Upper lobe of left lung (tissue), 6 donors: Measurements from ENCODE around the gene METTL3. TPM values are rescaled to one million over a fixed set of nuclear protein-coding genes. Genes with fewer than 3 reads are reported as not detected.

Source experiments
- ATAC-seq, 2 donors: fragments of 200-7000 bp; cut with Tn5 transposase; one replicate each; pipeline ENCODE4 v1.9.1; 2022; ENCODE audit warnings: mild to moderate bottlenecking in 2 of 2, moderate library complexity in 2 of 2; ENCODE audit not compliant: low FRiP score in 2 of 2
- DNase-seq, 2 donors: peaks; one replicate each; pipeline ENCODE4 v3.0.0-alpha.2; 2019 to 2020
- H3K27ac ChIP-seq, 4 donors: fragments of 200-600 bp; sonication (generic); one replicate each; pipeline ENCODE4 v1.5.1; 2016 to 2019
- H3K27me3 ChIP-seq, 4 donors: fragments of 200-600 bp; sonication (generic); one replicate each; pipeline ENCODE4 v1.5.1; 2017 to 2019
- H3K36me3 ChIP-seq, 4 donors: fragments of 200-600 bp; sonication (generic); one replicate each; pipeline ENCODE4 v1.5.1; 2016 to 2019
- H3K4me1 ChIP-seq, 4 donors: fragments of 200-600 bp; sonication (generic); one replicate each; pipeline ENCODE4 v1.5.1; 2018 to 2019
- H3K4me3 ChIP-seq, 4 donors: fragments of 200-600 bp; sonication (generic); one replicate each; pipeline ENCODE4 v1.5.1; 2017 to 2019; ENCODE audit warnings: mild to moderate bottlenecking in 2 of 4, moderate library complexity in 1 of 4
- H3K9me3 ChIP-seq, 4 donors: fragments of 200-600 bp; sonication (generic); one replicate each; pipeline ENCODE4 v1.5.1; 2018 to 2019
- EP300 ChIP-seq, 4 donors: sonication (generic); formaldehyde crosslinking; IDR thresholded peaks; one replicate each; pipeline ENCODE4 v1.5.1; 2017; ENCODE audit warnings: antibody characterized with exemption in 4 of 4, control low read depth in 2 of 4
- POLR2A ChIP-seq, 4 donors: fragments of 450-650 bp; IDR thresholded peaks; one replicate each; pipeline ENCODE4 v1.5.1; 2016 to 2017; ENCODE audit warnings: antibody characterized with exemption in 4 of 4, mild to moderate bottlenecking in 2 of 4
- POLR2AphosphoS5 ChIP-seq, 2 donors: sonication (generic); formaldehyde crosslinking; IDR thresholded peaks; one replicate each; pipeline ENCODE4 v1.5.1; 2017; ENCODE audit warnings: antibody characterized with exemption in 2 of 2
- WGBS, 2 donors: methylation state at CpG; one replicate each; pipeline ENCODE4 v1.1.5; 2017 to 2018; 5-methylcytosine and 5-hydroxymethylcytosine counted together
- total RNA-seq, 6 donors: library from RNA; depleted of rRNA in 4 of 6; stranded (reverse); fragments of >200 nt in 4 of 6; gene quantifications; one replicate each; pipeline versions ENCODE4 v1.1.0 to v1.2.1, GENCODE V29; 2016 to 2021
- TF ChIP-seq, protein P1 (sequence below), 6 experiments: fragments of 450-650 bp in 4 of 6; fragments of 200-600 bp in 2 of 6; sonication (generic) in 2 of 6; IDR thresholded peaks; one replicate each; pipeline ENCODE4 v1.5.1; 2016 to 2019; ENCODE audit warnings: antibody characterized with exemption in 6 of 6
- donor health status: DM: no; HTN: no; CAD: no; lungs with moderate emphysema.
- donor health status: DM: no; HTN: yes; CAD: no; lungs with severe emphysema.

METTL3 gene
- total RNA-seq, 6 donors from 2014 or later, result 41.7 to 126 (median 47.7) TPM

DNA sequence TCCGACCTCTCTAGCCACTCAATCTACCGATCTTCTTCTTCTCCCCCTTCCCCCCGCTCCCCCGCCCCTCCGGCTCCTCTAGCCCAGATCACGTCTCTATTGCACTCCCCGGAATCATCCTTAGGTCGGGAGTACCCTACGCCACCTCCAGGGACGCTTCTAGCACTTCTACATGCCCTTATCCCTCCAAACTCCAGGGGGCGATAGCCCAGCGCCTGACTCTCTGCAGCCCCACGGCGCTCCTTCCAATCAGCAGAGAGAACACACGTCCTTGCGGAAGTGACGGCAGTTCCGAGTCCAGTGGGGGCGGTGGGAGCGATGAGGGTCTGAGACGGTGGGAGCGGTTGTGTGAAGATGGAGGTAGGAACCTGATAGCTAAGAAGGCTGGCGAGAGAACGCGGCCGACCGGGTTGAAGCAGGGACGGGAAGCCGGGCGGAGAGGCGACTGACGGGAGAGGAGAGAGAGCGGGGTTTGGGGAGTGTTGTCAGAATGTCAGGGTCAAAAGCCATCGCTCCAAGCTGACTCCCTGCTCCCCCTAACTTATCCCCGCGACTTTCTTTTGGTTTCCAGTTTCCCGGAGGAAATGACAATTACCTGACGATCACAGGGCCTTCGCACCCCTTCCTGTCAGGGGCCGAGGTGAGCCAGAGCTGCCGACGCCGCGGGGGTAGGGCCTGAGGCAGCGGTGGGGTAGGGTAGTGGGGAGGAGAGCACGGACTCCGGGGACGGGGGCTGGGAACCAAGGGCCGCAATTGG is 34.0 kb downstream of the METTL3 start, which contains the start of the genes RAB2B and TOX4:
Gene RAB2B, minus strand, starts transcription at position 35 of the 757 bp plus-strand sequence. CDS start 87 bp downstream, outside the sequence.
Gene TOX4, plus strand, starts transcription at position 271 of the 757 bp plus-strand sequence. Its CDS starts 84 bp downstream, at position 355.
- Histone ChIP-seq H3K9me3 (no peaks in the 10 kb centered on the region), H3K36me3 (peaks cover 7 to 44% (median 10%) of the 10 kb centered on the region in 4 donors), H3K27me3 (no peaks in the 10 kb centered on the region), H3K27ac (peak within 1 kb of the TSS; percentile 85 to 93 (median 90)), H3K4me3 (peak within 1 kb of the TSS; percentile 74 to 93 (median 86)), H3K4me1 (peaks cover 18 to 23% (median 21%) of the 10 kb centered on the region in 4 donors)
- WGBS, 2 donors, result 1% methylated on average over 47 to 49 of the region's 49 CpGs
- TF ChIP-seq, protein P1, sequence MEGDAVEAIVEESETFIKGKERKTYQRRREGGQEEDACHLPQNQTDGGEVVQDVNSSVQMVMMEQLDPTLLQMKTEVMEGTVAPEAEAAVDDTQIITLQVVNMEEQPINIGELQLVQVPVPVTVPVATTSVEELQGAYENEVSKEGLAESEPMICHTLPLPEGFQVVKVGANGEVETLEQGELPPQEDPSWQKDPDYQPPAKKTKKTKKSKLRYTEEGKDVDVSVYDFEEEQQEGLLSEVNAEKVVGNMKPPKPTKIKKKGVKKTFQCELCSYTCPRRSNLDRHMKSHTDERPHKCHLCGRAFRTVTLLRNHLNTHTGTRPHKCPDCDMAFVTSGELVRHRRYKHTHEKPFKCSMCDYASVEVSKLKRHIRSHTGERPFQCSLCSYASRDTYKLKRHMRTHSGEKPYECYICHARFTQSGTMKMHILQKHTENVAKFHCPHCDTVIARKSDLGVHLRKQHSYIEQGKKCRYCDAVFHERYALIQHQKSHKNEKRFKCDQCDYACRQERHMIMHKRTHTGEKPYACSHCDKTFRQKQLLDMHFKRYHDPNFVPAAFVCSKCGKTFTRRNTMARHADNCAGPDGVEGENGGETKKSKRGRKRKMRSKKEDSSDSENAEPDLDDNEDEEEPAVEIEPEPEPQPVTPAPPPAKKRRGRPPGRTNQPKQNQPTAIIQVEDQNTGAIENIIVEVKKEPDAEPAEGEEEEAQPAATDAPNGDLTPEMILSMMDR (IDR thresholded peaks at IDR 0.05), result peak; percentile 96 to 99 (median 97)
- TF ChIP-seq POLR2AphosphoS5 (IDR thresholded peaks at IDR 0.05) (peak; percentile 96 to 97), POLR2A (IDR thresholded peaks at IDR 0.05) (peak in 3 of 4 donors; percentile 62 to 83 (median 82)), EP300 (IDR thresholded peaks at IDR 0.05) (peak in 1 of 4 donors; percentile 32)
- ATAC-seq (peak; percentile 100), DNase-seq (peak; percentile 88 to 98)

GRCh38 chr14:21476523-21476924 is 34.6 kb downstream of the METTL3 start:
- peaks cover 18 to 23% (median 21%) of the 10 kb centered on the region in 4 donors for H3K4me1 ChIP-seq
- H3K9me3 ChIP-seq, result no peaks in the 10 kb centered on the region
- DNase-seq, result peak; percentile 92 to 97
- 0 to 1% methylated on average over 11 to 24 of the region's 27 CpGs for WGBS, 2 donors
- H3K36me3 ChIP-seq, result peaks cover 7 to 44% (median 10%) of the 10 kb centered on the region in 4 donors
- TF ChIP-seq EP300 (IDR thresholded peaks at IDR 0.05) (no peak), POLR2AphosphoS5 (IDR thresholded peaks at IDR 0.05) (no peak), POLR2A (IDR thresholded peaks at IDR 0.05) (no peak)
- TF ChIP-seq, protein P1 (IDR thresholded peaks at IDR 0.05), result no peak
- peak; percentile 94 to 95 for ATAC-seq
- peak overlapping the region; percentile 85 to 93 (median 90) for H3K27ac ChIP-seq
- peak overlapping the region; percentile 64 to 93 (median 76) for H3K4me3 ChIP-seq
- H3K27me3 ChIP-seq, result no peaks in the 10 kb centered on the region

DNA sequence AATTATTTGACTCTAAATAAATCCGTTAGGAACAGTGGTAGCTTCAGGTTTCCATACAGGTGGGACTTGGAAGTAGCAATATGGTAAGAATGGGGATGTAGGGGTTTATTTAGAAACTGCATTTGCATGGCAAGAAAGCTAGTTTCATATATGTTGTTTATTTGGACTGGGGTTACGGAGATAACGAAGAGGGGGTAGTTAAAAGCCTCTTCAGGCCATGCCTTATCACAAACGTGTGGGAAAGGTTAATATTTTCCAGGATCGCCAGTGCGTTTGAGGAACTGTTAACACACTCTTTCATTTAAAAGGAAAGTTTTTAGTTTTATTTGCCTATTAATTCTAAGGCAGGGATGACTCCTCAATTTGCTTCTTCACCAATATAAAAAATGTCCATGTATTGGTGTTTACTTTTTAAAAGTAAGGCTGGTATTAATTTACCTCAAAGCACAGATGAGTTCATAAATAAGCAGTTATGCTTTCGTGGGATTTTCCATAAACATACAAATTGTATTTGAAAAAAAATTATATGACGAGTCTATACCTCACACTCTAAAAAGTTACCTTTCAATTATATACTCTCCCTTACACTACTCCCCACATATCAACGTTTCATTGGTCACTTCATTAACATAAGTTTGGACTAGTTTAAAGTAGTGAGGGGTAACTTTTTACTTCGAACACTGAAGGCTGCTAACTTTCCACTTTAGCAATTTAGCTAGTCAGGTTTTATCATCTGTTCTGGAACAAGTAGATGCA is 35.2 kb downstream of the METTL3 start:
- no peaks in the 10 kb centered on the region for H3K27me3 ChIP-seq
- peak overlapping the region; percentile 85 to 93 (median 90) for H3K27ac ChIP-seq
- peaks cover 18 to 23% (median 21%) of the 10 kb centered on the region in 4 donors for H3K4me1 ChIP-seq
- ATAC-seq (no peak), DNase-seq (no peak)
- no peaks in the 10 kb centered on the region for H3K9me3 ChIP-seq
- H3K36me3 ChIP-seq, result peaks cover 5 to 41% (median 8%) of the 10 kb centered on the region in 4 donors
- peak overlapping the region; percentile 64 to 93 (median 76) for H3K4me3 ChIP-seq
- no peak for TF ChIP-seq POLR2AphosphoS5 (IDR thresholded peaks at IDR 0.05)
- TF ChIP-seq, protein P1 (IDR thresholded peaks at IDR 0.05), result no peak
- no peak for TF ChIP-seq POLR2A (IDR thresholded peaks at IDR 0.05)
- no peak for TF ChIP-seq EP300 (IDR thresholded peaks at IDR 0.05)
- WGBS, 2 donors, result 30 to 40% methylated on average over 10 of the region's 10 CpGs

DNA sequence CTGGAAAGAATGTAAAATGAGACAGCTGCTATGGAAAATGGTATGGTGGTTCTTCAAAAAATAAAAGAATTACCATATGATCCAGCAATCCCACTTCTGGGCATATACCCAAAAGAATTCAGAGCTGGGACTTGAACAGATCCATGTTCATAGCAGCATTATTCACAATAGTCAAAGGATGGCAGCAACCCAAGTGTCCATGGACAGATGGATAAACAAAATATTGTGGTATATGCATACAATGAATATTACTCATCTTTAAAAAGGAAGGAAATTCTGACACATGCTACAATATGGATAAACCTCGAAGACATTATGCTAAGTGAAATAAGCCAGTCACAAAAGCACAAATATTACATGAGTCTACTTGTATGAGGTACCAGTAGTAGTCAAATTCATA is 43.5 kb downstream of the METTL3 start:
- 58 to 64% methylated on average over 1 of the region's 1 CpG for whole genome bisulfite sequencing, 2 donors
- ATAC-seq, result no peak
- no peak for DNase-seq
- H3K36me3 ChIP-seq, result peaks cover 12 to 80% (median 39%) of the 10 kb centered on the region in 4 donors
- no peak overlapping the region for H3K4me3 ChIP-seq
- TF ChIP-seq, protein P1 (IDR thresholded peaks at IDR 0.05), result no peak
- TF ChIP-seq POLR2AphosphoS5 (IDR thresholded peaks at IDR 0.05) (no peak), EP300 (IDR thresholded peaks at IDR 0.05) (no peak), POLR2A (IDR thresholded peaks at IDR 0.05) (no peak)
- no peak overlapping the region for H3K27ac ChIP-seq
- no peaks in the 10 kb centered on the region for H3K4me1 ChIP-seq
- H3K9me3 ChIP-seq, result no peaks in the 10 kb centered on the region
- H3K27me3 ChIP-seq, result no peaks in the 10 kb centered on the region
